Activated CD4-positive, CD25-positive, alpha-beta regulatory T cell treated with anti-CD3 and anti-CD28 coated beads, Interleukin-2, amount 50 U/mL, for 24 hours (primary cell): ENCODE data around the gene B3GLCT.

Experiments
- ATAC-seq, 2 donors: fragments of 150-1000 bp; cut with Tn5 transposase; one replicate each; pipeline ENCODE4 v1.10.0; 2021; ENCODE audit warnings: mild to moderate bottlenecking in 1 of 2, moderate library complexity in 1 of 2

The B3GLCT gene

GRCh38 chr13:31356991-31357390 lies 157.2 kb downstream of the B3GLCT start:
- ATAC-seq, result no peak

- ATAC-seq, result no peak
Observed at GRCh38 chr13:31357581-31357980, 157.8 kb downstream of the B3GLCT start.

DNA sequence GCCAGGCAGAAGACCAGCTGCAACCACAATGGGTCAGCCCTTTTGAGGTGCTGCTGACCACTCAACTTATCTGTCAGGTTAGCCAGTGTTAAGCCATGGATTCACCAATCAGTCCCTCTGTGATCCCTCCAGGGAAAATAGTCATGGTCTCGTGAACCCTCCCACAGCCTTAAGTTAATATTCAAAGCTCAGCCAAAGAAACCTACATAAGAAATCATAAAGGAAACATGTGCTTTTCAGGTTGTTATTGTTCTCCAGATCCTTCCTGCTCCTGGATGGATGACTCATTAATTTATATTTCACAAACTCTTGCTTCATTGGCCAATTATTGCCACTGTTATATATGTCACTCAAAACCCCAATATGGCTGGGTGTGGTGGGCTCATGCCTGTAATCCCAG lies 161.9 kb downstream of the B3GLCT start:
- ATAC-seq, result no peak

DNA sequence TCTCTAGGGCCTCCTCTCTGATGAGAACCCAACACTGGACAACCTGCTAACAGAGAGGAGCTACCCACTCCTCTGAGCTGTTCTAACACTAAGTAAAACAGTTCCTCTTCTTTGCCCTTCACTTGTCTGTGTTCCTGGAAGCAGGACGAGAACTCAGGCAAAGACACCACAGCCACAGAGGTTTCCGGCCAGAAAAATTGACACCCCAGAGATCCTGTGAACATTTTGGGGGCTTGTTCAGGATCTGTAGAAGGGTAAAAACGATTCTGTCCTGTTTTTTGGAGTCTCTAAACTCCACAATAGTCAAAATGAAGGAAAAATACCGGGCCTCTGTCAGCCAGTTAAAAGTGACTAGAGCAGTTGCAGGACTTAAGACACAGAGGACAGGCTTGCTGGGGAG lies 165.9 kb downstream of the B3GLCT start:
- no peak for ATAC-seq

GRCh38 chr13:31367410-31367809 lies 167.6 kb downstream of the B3GLCT start:
- ATAC-seq, result no peak

- ATAC-seq, result no peak
Observed at GRCh38 chr13:31369213-31369612, 169.4 kb downstream of the B3GLCT start.

DNA sequence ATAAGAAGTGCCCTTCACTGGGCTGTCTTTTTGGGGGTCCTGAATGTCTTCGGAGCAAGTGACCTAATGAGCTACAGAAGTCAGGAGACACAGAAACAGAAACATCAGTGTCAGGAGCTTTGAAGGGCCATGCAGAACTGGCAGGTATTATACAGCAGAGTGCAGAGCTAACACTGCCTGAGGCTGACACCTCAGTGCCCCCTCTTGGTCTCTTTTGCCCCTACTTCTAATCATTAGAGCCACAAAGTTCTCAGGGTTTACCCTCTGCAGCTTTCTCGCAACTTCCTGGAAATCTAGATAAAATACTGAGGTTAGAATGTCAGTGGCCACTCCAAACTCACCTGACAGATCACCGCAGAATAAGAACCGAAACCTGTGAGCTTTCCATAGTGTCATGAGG lies 172.7 kb downstream of the B3GLCT start:
- ATAC-seq, result no peak

DNA sequence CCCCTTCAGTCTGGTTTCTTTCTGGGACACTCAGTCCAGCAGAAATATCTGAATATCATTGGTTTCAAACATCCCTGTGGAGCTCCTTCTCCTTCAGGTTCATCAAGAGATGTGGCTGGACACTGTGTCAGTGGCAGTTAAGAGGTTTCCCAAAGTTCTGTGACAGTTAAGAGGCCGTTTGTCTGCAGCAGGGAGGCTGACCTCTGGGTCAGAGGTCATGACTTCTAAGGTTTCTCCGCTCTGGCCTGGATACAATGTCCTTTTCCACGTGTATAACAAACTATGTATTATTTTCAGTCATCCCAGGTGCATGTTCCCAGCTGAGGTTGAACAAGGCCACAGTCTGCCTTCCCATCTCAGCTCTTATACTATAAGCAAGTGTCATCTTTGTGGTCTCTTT lies 174.9 kb downstream of the B3GLCT start:
- no peak for ATAC-seq

DNA sequence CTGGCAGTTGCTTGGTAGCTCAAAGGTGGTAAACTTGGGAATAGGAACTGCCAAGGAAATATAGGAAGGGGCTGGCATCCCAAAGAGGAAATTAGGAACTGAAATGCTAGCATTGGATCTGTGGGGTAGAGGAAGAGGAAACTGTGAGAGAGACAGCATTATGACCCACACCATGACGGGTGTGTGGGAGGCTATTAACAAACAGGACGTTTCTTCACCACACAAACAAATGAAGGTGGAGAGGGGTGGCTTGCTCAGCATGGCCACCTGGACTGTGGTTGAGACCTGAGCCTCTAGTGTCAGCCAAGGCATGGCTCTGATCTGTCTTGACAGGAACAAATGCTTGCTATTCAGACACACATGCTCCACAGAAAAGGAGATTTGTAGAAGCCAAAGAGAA lies 178.2 kb downstream of the B3GLCT start:
- no peak for ATAC-seq

- ATAC-seq, result no peak
Observed at GRCh38 chr13:31380715-31381114, 180.9 kb downstream of the B3GLCT start.
